ENCODE measurements around the gene CRYGB.

GRCh38 chr2:208136716-208137094 lies 9.3 kb downstream of the CRYGB start:
- no peak for TF ChIP-seq EZH2 (IDR thresholded peaks at IDR 0.05; ENCODE audit: borderline replicate concordance, low read depth, low read length, poor library complexity, severe bottlenecking)
- TF ChIP-seq CTCF (conservative IDR thresholded peaks at IDR 0.05; ENCODE audit: low read depth, low read length), result no peak
